ENCODE data around the gene GBP3.

- TF ChIP-seq CTCF (IDR thresholded peaks at IDR 0.05 in 4 of 5, conservative IDR thresholded peaks at IDR 0.05 in 1 of 5): no peak
- no peak for TF ChIP-seq POLR2A (IDR thresholded peaks at IDR 0.05)
Measured at GRCh38 chr1:89060091-89060490, 37.4 kb upstream of the GBP3 start.

Data from gastrocnemius medialis (tissue), 4 donors.